ENCODE data around the gene RXRA.

GRCh38 chr9:134455021-134455471, 128.8 kb downstream of the RXRA start:
- TF ChIP-seq ZNF274 (IDR thresholded peaks at IDR 0.05; ENCODE audit: low read depth, low read length) (no peak), YY1 (IDR thresholded peaks at IDR 0.05; ENCODE audit: insufficient read depth, insufficient read length) (no peak)
